K562 (cell line): Measurements from ENCODE around the gene SRP9. TPM values are rescaled to one million over a fixed set of nuclear protein-coding genes. Genes with fewer than 3 reads are reported as not detected.

Experiments used
- CTBP1 ChIP-seq: fragments of 450-650 bp; IDR thresholded peaks from 2 replicates; pipeline ENCODE4 v1.6.1; 2016; ENCODE audit warnings: borderline replicate concordance
- FOXK2 ChIP-seq, 2 experiments: fragments of 450-650 bp; IDR thresholded peaks in 1 of 2; conservative IDR thresholded peaks in 1 of 2; 2 replicates each; pipeline ENCODE4 v1.6.1; 2016; ENCODE audit warnings: low read depth in 2 of 2, mild to moderate bottlenecking in 1 of 2
- HDAC6 ChIP-seq: IDR thresholded peaks from 2 replicates; pipeline ENCODE4 v1.6.1; 2012; ENCODE audit warnings: low read depth, mild to moderate bottlenecking, control low read depth, inconsistent platforms, low read length, moderate library complexity
- MAZ ChIP-seq, 2 experiments: fragments of 450-650 bp in 1 of 2; sonication (generic) in 1 of 2; formaldehyde crosslinking; IDR thresholded peaks in 1 of 2; conservative IDR thresholded peaks in 1 of 2; 2 replicates each; pipeline versions ENCODE4 v1.4.0 to v1.5.0; 2020; ENCODE audit warnings: mild to moderate bottlenecking in 1 of 2, missing genetic modification reagents in 1 of 2
- POU5F1 ChIP-seq: fragments of 150-350 bp; IDR thresholded peaks from 2 replicates; pipeline ENCODE4 v1.6.1; 2014; ENCODE audit warnings: borderline replicate concordance, low read length, low read depth, mild to moderate bottlenecking; ENCODE audit not compliant: partially characterized antibody
- RAD21 ChIP-seq, 2 experiments: fragments of 250-450 bp in 1 of 2; fragments of 450-650 bp in 1 of 2; sonication (Bioruptor Pico) in 1 of 2; formaldehyde crosslinking in 1 of 2; IDR thresholded peaks in 1 of 2; conservative IDR thresholded peaks in 1 of 2; 2 replicates each; pipeline versions ENCODE4 v1.4.0 to v1.8.0; 2020 to 2022; ENCODE audit warnings: mild to moderate bottlenecking in 2 of 2, moderate library complexity in 1 of 2
- SOX6 ChIP-seq: fragments of 450-650 bp; IDR thresholded peaks from 2 replicates; pipeline ENCODE4 v1.6.1; 2014; ENCODE audit warnings: mild to moderate bottlenecking
- ZNF324 ChIP-seq: fragments of 250-450 bp; sonication (Bioruptor Pico); IDR thresholded peaks from 2 replicates; pipeline ENCODE4 v1.4.0; 2020; ENCODE audit warnings: mild to moderate bottlenecking
- polyA plus RNA-seq, 8 experiments: library from polyadenylated mRNA; depleted of rRNA in 4 of 8; stranded (reverse) in 5 of 8; unstranded in 3 of 8; fragments of >200 nt; fragmentation: Nextera tagmentation in 2 of 8; fragmentation: Illumina TruSeq in 1 of 8; extraction: Ambion mirVana in 2 of 8; extraction: Trizol in 1 of 8; gene quantifications; 2 replicates each; pipeline versions ENCODE4 v1.2.1 to v1.2.3, GENCODE V29; 2011 to 2014; ENCODE audit warnings: inconsistent platforms in 1 of 8, missing spikeins in 1 of 8
- total RNA-seq, 7 experiments: library from RNA; depleted of rRNA in 6 of 7; stranded (reverse); fragments of >200 nt in 6 of 7; fragmentation: Illumina TruSeq in 2 of 7; extraction: Trizol in 2 of 7; gene quantifications; 2 replicates each; pipeline versions ENCODE4 v1.2.1 to v1.2.3, GENCODE V29; 2011 to 2021; ENCODE audit warnings: low replicate concordance in 1 of 7
- TF ChIP-seq, protein P1 (sequence below): fragments of 250-450 bp; sonication (Bioruptor Pico); IDR thresholded peaks from 2 replicates; pipeline ENCODE4 v1.8.0; 2021; ENCODE audit warnings: moderate library complexity, mild to moderate bottlenecking, inconsistent platforms
- TF ChIP-seq, protein P2 (sequence below): fragments of 250-450 bp; sonication (Bioruptor Pico); IDR thresholded peaks from 2 replicates; pipeline ENCODE4 v1.4.0; 2020
- TF ChIP-seq, protein P3 (sequence below): fragments of 450-650 bp; conservative IDR thresholded peaks from 2 replicates; pipeline ENCODE4 v1.6.1; 2016; ENCODE audit warnings: missing genetic modification characterization, low read depth, mild to moderate bottlenecking, missing compliant biosample characterization, moderate library complexity
- TF ChIP-seq, protein P4 (sequence below): sonication (generic); formaldehyde crosslinking; IDR thresholded peaks from 2 replicates; pipeline ENCODE4 v1.8.0; 2022; ENCODE audit warnings: missing genetic modification reagents, mild to moderate bottlenecking, moderate library complexity, borderline replicate concordance
- TF ChIP-seq, protein P5 (sequence below): fragments of 450-650 bp; IDR thresholded peaks from one replicate; pipeline ENCODE4 v1.6.1; 2018; ENCODE audit warnings: mild to moderate bottlenecking, moderate library complexity; ENCODE audit not compliant: partially characterized antibody
- TF ChIP-seq, protein P6 (sequence below), 2 experiments: IDR thresholded peaks; 2 replicates each; pipeline ENCODE4 v1.6.1; 2011; ENCODE audit warnings: borderline replicate concordance in 1 of 2, control low read depth in 1 of 2, low read depth in 1 of 2, low read length in 1 of 2, mild to moderate bottlenecking in 1 of 2, mixed read lengths in 1 of 2, moderate library complexity in 1 of 2; ENCODE audit not compliant: insufficient read depth in 1 of 2, insufficient read length in 1 of 2, poor library complexity in 1 of 2, severe bottlenecking in 1 of 2; ENCODE audit errors: extremely low read depth in 1 of 2

Gene SRP9
- total and polyA plus RNA-seq, 9 of the 15 experiments (the other 6 are each of a cell fraction or from before 2014, with no cell fraction given) = 273 to 1,892 (median 668) TPM

DNA sequence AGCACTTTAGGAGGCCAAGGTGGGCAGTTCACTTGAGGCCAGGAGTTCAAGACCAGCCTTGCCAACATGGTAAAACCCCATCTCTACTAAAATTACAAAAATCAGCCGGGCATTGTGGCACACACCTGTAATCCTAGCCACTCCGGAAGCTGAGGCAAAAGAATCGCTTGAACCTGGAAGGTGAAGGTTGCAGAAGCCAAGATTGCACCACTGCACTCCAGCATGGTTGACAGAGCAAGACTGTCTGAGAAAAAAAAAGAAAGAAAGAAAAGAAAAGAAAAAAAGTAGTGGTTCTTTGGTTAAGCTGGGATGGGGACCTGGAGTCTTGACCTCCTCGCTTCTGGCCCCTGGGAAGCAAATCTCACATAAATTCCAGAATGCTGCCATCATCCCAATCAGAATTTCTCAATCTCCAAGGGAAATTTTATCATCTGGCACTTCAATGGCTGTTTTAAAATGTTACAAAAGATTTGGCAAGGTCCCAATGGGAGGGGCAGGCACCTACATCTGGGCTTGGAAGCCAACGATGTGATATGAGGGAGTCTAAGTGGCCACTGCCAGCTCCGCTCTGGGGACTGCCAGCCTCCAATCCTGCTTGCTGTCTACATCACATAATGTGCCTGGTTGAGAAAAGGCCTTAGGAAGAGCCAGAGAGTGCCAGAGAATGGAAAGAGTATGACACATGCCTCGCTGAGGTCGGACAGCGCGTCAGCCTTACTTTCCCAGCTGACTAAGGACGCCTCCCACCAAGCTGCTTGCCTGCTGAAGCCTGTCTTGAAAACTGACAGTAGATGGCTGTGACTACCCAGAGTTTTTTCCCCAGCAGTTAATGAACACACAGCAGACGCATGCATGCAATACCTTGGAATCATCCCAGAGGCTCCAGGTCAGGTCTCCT, 42.1 kb upstream of the SRP9 start (continued):
- TF ChIP-seq, protein P1, sequence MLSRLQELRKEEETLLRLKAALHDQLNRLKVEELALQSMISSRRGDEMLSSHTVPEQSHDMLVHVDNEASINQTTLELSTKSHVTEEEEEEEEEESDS = no peak
- TF ChIP-seq MAZ (CRISPR knock-in tag; conservative IDR thresholded peaks at IDR 0.05 in 1 of 2, IDR thresholded peaks at IDR 0.05 in 1 of 2) (no peak), ZNF324 (CRISPR knock-in tag) (no peak), SOX6 (no peak), CTBP1 (no peak), FOXK2 (conservative IDR thresholded peaks at IDR 0.05 in 1 of 2, IDR thresholded peaks at IDR 0.05 in 1 of 2; ENCODE audit: low read depth in 2 of 2) (no peak), HDAC6 (no peak), POU5F1 (no peak), RAD21 (CRISPR knock-in tag; conservative IDR thresholded peaks at IDR 0.05 in 1 of 2, IDR thresholded peaks at IDR 0.05 in 1 of 2) (peak in 1 of 2 experiments; percentile 22; a peak in 1 of 4 replicates)
- TF ChIP-seq, protein P2, sequence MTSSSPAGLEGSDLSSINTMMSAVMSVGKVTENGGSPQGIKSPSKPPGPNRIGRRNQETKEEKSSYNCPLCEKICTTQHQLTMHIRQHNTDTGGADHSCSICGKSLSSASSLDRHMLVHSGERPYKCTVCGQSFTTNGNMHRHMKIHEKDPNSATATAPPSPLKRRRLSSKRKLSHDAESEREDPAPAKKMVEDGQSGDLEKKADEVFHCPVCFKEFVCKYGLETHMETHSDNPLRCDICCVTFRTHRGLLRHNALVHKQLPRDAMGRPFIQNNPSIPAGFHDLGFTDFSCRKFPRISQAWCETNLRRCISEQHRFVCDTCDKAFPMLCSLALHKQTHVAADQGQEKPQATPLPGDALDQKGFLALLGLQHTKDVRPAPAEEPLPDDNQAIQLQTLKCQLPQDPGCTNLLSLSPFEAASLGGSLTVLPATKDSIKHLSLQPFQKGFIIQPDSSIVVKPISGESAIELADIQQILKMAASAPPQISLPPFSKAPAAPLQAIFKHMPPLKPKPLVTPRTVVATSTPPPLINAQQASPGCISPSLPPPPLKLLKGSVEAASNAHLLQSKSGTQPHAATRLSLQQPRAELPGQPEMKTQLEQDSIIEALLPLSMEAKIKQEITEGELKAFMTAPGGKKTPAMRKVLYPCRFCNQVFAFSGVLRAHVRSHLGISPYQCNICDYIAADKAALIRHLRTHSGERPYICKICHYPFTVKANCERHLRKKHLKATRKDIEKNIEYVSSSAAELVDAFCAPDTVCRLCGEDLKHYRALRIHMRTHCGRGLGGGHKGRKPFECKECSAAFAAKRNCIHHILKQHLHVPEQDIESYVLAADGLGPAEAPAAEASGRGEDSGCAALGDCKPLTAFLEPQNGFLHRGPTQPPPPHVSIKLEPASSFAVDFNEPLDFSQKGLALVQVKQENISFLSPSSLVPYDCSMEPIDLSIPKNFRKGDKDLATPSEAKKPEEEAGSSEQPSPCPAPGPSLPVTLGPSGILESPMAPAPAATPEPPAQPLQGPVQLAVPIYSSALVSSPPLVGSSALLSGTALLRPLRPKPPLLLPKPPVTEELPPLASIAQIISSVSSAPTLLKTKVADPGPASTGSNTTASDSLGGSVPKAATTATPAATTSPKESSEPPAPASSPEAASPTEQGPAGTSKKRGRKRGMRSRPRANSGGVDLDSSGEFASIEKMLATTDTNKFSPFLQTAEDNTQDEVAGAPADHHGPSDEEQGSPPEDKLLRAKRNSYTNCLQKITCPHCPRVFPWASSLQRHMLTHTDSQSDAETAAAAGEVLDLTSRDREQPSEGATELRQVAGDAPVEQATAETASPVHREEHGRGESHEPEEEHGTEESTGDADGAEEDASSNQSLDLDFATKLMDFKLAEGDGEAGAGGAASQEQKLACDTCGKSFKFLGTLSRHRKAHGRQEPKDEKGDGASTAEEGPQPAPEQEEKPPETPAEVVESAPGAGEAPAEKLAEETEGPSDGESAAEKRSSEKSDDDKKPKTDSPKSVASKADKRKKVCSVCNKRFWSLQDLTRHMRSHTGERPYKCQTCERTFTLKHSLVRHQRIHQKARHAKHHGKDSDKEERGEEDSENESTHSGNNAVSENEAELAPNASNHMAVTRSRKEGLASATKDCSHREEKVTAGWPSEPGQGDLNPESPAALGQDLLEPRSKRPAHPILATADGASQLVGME (CRISPR knock-in tag) = no peak
- TF ChIP-seq, protein P3, sequence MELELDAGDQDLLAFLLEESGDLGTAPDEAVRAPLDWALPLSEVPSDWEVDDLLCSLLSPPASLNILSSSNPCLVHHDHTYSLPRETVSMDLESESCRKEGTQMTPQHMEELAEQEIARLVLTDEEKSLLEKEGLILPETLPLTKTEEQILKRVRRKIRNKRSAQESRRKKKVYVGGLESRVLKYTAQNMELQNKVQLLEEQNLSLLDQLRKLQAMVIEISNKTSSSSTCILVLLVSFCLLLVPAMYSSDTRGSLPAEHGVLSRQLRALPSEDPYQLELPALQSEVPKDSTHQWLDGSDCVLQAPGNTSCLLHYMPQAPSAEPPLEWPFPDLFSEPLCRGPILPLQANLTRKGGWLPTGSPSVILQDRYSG (tag) = no peak
- TF ChIP-seq, protein P4, sequence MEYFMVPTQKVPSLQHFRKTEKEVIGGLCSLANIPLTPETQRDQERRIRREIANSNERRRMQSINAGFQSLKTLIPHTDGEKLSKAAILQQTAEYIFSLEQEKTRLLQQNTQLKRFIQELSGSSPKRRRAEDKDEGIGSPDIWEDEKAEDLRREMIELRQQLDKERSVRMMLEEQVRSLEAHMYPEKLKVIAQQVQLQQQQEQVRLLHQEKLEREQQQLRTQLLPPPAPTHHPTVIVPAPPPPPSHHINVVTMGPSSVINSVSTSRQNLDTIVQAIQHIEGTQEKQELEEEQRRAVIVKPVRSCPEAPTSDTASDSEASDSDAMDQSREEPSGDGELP (CRISPR knock-in tag) = peak; percentile 71
- TF ChIP-seq, protein P5, sequence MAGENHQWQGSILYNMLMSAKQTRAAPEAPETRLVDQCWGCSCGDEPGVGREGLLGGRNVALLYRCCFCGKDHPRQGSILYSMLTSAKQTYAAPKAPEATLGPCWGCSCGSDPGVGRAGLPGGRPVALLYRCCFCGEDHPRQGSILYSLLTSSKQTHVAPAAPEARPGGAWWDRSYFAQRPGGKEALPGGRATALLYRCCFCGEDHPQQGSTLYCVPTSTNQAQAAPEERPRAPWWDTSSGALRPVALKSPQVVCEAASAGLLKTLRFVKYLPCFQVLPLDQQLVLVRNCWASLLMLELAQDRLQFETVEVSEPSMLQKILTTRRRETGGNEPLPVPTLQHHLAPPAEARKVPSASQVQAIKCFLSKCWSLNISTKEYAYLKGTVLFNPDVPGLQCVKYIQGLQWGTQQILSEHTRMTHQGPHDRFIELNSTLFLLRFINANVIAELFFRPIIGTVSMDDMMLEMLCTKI = no peak
- TF ChIP-seq, protein P6, sequence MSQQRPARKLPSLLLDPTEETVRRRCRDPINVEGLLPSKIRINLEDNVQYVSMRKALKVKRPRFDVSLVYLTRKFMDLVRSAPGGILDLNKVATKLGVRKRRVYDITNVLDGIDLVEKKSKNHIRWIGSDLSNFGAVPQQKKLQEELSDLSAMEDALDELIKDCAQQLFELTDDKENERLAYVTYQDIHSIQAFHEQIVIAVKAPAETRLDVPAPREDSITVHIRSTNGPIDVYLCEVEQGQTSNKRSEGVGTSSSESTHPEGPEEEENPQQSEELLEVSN (IDR thresholded peaks at IDR 0.05; ENCODE audit: borderline replicate concordance in 1 of 2, extremely low read depth in 1 of 2, insufficient read depth in 1 of 2, insufficient read length in 1 of 2, low read depth in 1 of 2, low read length in 1 of 2, poor library complexity in 1 of 2, severe bottlenecking in 1 of 2) = no peak
